OCI-M1 (cell line): ENCODE data around the gene TMEM234.

Experiments used
- DNase-seq: peaks from one replicate; lab custom pipeline; 2025; lab: John Stamatoyannopoulos, UW

Gene TMEM234

GRCh38 chr1:32199717-32200072, 22.5 kb downstream of the TMEM234 start:
- DNase-seq = no peak

GRCh38 chr1:32199043-32199716, 23.0 kb downstream of the TMEM234 start:
- no peak for DNase-seq

DNA sequence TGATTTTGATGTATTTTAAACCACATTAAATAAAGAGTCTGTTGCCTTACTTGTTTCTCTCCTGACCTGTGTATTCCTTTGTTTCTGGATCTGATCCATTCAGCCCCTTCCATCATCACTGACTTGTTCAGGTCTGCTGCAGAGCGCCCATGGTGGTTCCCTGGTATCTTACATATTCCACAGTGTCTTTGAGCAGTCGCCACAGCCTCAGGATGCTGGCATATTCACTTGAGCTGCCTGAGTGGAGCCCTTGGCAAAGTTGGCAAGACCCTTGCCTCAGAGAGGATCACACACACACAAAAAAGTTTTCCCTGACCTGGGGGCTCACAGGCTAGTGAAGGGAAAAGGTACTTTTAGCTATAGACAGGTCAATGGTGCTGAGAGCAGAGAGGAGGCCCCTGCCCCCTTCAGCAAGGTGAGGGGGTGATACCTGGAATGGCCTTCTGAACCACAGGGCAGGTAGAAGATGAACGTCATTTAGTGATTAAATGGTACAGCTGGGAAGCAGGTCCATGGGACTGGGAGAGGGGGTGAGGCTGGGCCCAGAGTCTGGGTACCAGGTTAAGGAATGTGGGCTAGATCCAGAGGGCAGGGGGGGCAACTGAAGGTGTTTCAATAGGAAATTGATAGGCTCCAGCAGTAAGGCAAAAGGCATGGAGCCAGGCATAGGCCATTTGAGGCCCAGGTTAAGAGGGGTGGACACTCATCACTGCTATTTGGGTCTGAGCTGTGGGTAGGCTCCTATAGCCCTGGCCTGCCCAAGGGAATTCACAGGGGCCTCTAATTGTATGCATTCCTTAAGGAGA, 23.7 kb downstream of the TMEM234 start:
- no peak for DNase-seq

- no peak for DNase-seq
These were observed 24.3 kb downstream of the TMEM234 start for GRCh38 chr1:32197837-32198236.

- no peak for DNase-seq
These were observed 25.1 kb downstream of the TMEM234 start for GRCh38 chr1:32197074-32197473.

GRCh38 chr1:32195972-32196823, 26.0 kb downstream of the TMEM234 start:
- DNase-seq = no peak

DNA sequence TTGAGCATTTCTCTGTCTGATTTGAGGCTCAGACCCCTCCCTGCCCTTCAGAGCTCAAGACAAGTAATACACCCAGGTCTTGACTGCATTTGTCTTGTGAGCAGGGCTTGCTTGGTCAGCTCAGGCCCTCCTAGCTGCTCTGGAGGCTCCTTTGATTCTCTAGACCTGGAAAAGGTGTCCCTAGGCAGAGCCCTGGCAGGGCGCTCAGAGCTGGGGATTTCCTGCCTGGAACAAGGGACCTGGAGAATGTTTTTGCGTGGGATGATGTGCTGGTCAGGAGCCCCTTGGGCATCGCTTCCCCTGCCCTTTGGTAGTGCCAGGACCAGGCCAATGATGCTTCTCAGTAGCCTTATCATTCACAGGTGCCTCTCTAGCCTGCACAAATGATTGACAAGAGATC, 26.6 kb downstream of the TMEM234 start:
- no peak for DNase-seq

DNA sequence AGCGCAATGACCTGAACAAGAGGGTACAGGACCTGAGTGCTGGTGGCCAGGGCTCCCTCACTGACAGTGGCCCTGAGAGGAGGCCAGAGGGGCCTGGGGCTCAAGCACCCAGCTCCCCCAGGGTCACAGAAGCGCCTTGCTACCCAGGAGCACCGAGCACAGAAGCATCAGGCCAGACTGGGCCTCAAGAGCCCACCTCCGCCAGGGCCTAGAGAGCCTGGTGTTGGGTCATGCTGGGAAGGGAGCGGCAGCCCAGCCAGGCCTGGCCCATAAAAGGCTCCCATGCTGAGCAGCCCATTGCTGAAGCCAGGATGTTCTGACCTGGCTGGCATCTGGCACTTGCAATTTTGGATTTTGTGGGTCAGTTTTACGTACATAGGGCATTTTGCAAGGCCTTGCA, 27.2 kb downstream of the TMEM234 start:
- no peak for DNase-seq

DNA sequence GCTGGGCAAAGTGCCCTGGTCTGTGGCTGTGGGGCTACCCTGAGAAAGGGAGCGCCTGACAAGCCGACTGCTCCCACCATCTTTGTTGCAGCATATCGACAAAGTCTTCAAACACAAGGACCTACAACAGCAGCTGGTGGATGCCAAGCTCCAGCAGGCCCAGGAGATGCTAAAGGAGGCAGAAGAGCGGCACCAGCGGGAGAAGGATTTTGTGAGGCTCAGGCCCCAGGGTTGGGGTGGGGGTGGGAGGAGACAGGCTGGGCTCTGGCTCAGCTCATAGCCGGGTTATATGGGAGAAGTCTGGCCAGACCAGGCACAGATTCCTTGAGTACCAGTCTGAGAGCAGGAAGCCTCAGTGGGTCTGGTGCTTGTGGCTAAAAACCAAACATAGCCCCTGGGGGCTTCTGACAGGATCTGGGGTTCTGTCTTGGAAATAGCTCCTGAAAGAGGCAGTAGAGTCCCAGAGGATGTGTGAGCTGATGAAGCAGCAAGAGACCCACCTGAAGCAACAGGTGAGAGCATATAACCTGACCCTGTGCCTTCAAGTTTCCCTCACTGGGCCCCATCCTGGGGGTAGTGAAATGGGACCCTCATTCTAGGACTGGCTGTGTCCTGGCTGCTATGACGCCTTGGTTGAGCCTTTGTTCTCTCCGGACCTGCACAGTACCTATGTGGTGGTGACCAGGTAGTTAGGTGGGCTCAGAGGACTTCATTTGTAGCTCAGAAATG, 29.8 kb downstream of the TMEM234 start:
- no peak for DNase-seq

GRCh38 chr1:32187850-32188249, 34.3 kb downstream of the TMEM234 start:
- DNase-seq = no peak

- no peak for DNase-seq
These were observed 35.7 kb downstream of the TMEM234 start for GRCh38 chr1:32186491-32186890.

DNA sequence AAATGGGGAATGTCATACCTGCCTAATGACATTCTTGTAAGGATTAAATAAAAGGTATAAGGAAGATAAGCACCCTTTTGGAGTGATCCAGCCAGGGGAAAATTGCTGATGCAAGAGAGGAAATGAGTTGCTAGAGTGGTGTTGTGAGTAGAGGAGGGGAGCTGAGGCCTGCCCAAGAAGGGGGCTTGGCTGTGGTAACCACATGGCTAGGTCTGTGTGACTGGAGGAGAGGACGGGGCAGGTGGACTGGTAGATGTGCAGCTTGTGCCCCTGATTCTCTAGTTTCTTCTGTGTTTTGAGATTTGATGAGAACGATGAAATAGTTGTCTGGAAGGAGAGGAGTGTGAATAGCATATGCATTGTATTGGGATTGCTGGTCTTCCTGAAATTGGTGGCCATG, 36.1 kb downstream of the TMEM234 start:
- peak; percentile 37 for DNase-seq

DNA sequence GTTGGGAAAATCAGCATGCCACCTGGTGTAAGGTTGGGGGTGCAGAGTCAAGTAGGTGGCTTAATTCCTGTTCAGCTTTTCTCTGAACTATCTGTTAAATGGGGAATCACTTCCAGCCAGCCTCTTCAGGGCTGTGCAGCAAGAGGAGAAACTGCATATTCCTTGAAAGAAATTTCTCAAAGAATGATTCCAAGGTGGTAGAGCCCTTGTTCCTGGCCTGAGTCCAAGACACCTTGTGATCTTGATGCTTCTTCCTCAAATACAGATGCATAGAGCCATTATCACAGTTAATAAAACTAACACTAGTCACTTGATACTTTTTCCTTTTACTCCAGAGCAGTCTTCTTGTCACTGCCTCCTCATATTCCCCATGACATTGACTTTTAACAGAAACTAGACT, 37.5 kb downstream of the TMEM234 start:
- peak; percentile 34 for DNase-seq

DNA sequence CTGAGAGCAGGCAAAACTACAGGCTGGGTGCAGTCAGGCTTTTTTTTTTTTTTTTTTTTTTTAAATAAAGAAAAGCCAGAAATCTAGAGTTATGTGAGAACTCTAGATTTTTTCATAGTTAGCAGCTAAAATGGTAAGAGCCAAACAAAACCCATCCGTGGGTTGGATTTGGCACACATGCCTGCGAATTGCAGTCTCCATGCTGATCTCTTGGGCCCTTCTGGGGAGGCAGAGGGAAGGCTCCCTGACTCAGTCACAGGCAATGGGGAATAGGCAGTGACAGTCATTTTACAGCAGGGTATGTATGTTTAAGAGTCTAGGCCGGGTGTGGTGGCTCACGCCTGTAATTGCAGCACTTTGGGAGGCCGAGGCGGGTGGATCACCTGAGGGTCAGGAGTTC, 40.1 kb downstream of the TMEM234 start:
- DNase-seq = no peak

DNA sequence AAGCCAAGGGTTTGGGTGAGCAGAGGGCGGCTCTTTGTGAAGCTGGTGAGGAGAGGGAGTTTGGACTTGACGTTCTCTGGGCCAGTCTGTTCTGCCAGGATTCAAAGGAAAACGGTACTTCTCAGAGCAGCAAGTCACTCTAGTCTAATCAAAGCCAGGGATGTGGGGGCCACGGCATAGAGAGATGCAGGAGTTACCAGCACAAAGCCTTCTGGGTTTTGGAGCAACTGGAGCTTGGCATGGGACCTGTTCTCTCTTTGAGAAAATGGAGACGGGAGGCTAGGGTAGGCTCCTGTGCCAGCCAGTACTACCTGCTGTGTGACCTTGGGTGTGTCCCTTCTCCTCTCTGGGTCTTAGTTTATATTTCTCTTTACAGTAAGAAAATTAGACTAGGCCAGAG, 40.6 kb downstream of the TMEM234 start:
- no peak for DNase-seq

DNA sequence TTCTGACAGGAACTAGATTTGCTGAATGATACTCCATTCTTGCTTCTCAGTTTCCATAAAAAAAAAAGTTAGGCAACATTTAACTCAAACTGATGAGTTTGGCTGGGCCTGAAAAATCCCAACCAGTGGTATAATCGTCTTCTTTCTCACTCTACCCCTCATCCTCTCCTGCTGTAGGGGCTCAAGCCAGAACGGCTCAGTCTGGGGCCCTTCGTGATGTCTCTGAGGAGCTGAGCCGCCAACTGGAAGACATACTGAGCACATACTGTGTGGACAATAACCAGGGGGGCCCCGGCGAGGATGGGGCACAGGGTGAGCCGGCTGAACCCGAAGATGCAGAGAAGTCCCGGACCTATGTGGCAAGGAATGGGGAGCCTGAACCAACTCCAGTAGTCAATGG, 41.1 kb downstream of the TMEM234 start:
- DNase-seq = no peak

DNA sequence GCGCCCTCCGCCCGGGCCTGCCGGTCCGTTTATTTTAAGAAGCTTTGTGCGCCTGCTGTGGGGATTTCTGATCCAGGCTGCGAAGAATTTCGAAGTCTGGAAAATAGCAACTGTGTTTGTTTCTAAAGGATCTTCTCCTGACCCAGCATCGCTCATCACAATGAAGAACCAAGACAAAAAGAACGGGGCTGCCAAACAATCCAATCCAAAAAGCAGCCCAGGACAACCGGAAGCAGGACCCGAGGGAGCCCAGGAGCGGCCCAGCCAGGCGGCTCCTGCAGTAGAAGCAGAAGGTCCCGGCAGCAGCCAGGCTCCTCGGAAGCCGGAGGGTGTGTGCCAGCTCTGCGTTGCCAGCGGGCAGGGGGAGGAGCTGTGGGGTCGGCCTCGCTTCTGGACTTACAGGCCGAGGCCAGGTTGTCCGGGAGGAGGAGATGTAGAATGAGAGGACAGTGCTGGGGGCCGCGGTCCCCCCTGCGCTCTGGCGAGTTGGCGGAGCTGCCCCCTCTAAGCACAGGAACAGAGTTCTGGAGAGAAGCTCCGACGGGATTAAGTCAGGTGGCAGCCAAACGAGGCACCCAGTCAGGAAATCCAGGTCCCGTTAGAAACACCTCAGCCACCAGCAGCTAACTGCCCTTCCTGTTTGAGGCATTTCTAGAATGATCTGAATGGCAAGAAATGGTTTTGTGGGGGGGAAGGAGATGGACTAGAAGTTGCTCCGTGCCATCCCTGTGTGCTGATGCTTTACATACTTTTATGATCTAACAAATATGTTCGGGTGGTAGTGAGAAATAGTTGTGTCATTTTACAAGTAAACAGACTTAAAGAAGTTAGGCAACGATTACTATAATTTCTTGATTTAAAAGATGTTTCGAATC, 41.7 kb downstream of the TMEM234 start:
- DNase-seq = peak; percentile 64

DNA sequence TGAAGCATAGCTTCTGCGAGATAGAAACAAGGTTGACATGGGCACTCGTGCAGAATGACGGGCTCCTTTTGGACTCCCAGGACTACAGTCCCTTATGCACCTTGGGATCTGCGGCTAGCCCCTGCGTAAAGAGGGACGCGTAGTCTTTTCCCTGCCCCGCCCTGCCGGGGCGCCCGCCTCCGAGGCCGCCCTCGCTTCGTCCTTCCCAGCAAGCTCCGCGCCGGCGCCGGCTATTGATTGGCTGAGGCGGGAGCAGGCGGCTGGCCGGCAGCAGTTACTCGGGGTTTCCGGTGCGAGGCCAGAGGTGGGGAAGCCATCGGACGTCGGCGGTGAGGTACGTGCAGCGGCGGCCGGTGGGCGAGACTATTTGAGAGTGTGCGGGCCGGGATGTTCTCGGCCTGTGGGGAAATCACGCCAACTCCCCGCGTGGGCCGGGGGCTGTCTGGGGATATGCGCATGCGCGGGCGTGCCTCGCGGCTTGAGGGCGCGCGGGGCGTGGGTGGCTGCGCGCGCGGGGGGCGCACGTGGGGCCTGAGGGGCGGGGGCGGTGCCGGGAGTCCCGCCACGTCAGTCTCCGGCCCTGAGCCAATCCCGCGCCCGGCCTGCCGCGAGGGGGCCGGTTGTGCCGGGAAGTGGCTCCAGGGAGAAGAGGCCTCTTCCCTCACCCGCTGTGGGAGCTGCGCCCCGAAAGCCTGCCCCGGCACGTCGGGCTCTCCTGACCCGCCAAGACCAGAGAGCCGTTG, 42.5 kb downstream of the TMEM234 start, which contains the start of gene TXLNA:
TXLNA (plus strand) TSS at position 233 of the 743 bp plus-strand sequence. CDS start 671 bp downstream, outside the sequence.
- DNase-seq = peak; percentile 95

DNA sequence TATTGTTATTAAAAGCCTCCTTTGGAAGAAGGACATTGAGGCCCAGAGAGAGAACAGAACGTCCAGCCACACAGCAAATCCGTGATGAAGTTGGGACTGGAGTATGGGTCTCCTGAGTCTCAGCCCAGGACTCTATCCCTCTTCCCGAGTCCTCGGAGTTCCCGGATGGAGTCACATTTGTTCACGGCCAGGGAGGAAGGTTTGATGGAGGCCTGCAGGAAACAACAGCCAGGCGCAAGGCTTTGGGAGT, 43.0 kb downstream of the TMEM234 start:
- DNase-seq = no peak

DNA sequence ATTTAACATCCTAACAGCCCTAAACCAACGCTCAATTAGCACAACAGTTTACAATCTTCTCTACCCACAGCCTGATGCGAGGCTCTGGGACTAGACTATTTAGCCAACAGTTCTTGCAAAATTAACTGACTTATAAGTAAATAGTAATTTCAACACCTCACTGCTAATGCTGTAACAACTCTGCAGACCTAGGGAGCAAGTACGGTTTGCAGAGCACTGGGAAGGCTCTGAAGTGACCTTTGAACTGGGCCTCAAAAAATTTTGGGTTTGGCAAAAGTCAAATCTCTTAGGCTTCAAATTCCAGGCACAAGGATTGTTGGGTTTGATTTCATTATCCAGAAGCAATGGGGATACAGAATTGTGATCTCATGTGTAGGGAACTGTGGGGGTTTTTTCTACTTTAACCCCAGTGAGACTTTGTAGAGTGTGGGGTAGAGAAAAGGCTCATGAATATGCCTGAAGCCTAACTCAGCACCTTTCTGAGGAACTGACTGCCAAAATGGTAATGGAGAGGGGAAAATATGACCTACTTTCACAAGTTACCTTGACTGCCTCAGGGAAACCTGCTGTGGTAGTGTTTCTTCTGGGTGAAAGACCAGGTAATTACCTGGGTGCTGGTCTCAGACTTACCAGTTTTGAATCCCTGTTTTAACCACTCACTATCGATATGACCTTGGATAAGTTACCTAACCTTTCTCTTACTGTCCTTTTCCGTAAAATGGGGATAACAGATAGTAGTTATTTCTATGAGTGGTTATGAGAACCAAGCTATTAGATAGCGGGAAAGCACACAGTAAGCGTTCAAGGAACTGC, 43.6 kb downstream of the TMEM234 start:
- DNase-seq = no peak
